NCI-H2227 (cell line): Measurements from ENCODE around the gene CDK3.

ENCODE experiments used
- DNase-seq: peaks from one replicate; lab custom pipeline; 2025; ENCODE audit not compliant: unreplicated experiment; lab: John Stamatoyannopoulos, UW

The CDK3 gene

DNA sequence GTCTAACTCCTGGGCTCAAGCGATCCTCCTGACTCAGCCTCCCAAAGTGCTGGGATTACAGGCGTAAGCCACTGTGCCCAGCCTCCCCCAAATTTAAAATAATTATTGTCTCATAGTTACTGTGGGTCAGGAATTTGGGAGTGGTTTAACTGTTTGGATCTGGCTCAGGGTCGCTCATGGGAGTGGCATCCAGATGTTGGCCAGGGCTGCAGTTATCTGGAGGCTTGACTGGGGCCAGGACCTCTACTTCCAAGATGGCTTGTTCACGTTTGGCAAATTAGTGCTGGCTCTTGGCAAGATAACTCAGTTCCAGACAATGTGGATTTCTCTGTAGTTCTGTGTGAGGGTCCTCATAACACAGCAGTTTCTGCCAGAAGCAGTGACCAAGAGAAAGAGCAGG, 13.6 kb upstream of the CDK3 start:
- no peak for DNase-seq

DNA sequence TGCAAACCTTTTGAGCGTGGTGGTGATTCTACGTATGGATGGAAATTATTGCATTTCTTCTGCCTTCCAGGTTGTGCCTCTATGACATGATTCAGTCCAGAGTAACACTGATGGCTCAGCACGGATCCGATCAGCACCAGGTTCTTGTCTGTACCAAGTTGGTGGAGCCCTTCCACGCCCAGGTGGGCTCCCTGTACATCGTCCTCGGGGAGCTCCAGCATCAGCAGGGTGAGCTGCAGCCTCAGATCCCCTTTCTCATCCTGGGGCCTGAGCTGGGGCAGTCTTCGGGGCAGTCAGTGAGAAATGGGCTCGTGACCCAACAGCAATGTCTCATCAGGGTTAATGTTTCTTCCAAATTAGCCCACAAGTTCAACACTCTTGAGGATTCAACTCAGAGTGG, 9.3 kb upstream of the CDK3 start:
- DNase-seq = no peak

DNA sequence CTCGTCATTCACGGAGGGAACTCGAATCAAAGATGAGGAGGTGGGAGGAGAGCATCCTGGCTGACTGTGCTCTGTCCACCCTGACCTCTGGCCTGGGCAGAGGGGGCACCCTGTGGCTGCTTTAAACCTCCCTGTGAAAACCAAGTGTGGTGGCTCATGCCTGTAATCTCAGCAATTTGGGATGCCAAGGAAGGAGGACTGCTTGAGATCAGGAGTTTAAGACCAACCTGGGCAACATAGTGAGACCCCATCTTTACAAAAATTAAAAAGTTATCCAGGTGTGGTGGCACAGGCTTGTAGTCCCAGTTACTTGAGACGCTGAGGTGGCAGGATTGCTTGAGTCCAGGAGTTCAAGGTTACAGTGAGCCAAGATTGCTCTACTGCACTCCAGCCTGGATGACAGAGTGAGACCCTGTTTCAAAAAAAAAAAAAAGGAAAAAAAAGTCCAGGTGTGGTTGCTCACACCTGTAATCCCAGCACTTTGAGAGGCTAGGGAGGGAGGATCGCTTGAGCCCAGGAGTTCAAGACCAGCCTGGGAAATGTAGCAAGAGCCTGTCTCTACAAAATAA, 5.8 kb upstream of the CDK3 start:
- no peak for DNase-seq

DNA sequence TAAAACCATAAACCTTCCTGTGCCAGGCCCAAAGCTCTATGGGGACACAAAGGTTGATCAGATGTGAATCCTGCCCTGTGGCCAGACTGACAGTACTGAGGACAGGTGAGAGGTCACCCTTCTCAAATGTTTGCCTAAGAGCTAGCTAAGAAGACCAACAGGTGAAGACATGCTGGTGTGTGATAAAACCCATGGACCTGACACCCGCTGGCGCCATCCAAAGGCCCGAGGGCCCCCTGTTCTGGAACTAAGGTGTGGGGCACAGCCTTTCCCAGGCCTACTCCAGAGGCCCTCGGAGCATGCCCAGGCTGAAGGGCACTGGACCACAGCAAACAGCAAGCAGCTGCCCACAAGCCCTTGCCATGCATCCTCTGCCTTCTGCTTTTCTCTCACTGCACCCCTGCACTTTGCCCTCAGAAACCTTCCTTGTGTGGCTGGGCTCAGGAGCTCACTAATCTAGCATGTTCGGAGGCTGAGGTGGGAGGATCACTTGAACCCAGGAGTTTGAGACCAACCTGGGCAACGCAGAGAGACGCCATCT, 5.2 kb upstream of the CDK3 start:
- no peak for DNase-seq

DNA sequence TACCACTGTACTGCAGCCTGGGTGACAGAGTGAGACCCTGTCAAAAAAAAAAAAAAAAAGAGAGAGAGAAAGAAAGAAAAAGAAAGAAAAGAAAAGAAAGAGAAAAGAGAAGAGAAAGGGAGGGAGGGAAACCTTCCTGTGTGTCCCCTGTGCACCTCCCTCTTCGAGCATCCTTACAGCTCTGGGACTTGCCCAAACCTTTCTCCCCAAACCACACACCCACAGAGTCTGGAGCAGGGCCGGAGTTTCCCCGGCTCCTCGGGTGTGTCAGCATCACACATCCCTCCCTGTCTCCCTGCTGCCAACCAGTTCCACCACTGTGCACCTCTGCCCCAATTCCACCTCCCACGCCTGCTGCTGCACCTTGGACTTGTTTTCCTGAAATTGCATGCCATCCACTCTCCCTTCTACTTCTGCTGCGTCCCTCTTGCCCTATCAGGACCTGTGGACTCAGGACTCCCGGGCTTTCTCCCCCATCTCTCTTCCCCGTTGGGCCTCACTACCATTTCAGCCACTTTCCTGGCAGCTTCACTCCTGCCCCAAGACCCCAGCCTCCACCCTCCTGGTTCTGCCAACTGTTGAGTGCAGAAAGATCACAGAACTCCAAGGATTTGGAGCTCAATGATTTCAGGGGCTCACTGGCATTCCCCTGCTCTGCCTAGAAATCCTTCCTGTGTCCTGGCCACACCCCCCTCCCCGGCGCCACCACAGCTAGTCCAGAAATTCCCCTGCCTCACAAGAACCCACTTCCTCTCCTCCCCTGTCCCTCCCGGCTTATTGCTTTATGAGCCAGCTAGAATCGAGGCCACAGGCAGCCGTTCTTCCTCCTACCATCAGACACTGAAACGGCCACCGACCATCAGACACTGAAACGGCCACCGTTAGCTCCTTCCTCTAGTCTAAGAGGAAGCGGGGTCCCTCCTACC, 3.7 kb upstream of the CDK3 start:
- DNase-seq = no peak

DNA sequence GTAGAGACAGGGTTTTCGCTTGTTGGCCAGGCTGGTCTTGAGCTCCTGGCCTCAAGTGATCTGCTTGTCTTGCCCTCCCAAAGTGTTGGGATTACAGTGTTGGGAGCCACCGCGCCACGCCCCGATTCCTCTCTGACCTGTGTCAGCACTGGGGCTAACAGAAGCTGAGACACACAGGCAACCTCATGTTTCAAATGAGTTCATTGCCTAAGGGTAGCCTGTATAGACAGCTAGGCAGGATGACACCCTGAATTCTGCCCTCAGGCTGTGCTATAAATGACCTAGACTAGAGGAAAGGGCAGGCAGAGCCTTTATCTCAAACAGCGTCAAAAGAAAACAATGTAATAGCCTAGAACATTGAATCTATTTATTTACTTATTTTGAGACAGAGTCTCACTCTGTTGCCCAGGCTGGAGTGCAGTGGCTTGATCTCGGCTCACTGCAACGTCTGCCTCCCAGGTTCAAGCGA, 2.3 kb upstream of the CDK3 start:
- DNase-seq = no peak

DNA sequence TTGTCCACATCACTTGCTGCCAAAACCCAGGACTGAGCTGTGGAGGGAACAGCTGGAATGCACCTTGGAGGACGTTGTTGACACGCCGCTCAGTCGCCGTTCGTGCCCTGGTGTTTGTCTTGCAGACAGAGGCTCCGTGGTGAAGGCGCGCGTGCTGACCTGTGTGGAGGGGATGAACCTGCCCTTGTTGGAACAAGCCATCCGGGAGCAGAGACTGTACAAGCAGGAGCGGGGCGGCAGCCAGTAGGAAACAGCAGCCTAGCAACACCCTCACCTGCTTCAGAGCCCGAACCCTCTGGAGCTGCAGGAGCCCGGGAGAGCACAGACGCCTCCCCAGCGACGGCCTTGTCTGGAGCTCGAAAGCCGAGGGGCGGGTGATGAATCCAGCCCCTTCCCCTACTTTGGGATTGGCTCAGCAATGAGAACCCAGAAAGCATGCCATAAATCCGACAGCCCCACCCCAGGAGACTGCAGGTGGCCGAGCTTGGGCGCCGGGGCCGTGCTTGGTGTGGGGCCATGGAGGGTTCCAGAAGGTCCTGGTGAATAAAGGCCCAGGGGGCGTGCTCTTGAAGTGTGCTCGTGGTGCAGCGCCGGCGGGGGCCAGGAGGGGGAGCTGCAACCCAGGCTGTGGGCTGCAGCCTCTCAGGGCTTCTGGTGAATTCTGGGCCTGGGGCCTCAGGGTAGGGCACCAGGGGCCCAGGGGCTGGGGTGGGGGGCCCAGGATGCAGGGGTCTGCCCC, 470 bp upstream of the CDK3 start:
- peak; percentile 61 for DNase-seq

DNA sequence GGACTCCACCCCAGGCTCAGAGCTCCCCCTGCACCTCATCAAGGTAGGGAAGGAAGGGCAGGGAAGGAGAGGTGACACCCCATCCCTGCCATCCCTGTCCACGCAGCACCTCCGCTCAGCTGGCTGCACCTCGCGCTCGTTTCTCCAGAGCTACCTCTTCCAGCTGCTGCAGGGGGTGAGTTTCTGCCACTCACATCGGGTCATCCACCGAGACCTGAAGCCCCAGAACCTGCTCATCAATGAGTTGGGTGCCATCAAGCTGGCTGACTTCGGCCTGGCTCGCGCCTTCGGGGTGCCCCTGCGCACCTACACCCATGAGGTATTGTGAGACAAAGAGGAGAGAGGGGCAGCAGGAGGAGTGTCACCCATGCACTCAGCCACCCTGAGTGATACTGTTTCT, 1.4 kb downstream of the CDK3 start:
- no peak for DNase-seq

DNA sequence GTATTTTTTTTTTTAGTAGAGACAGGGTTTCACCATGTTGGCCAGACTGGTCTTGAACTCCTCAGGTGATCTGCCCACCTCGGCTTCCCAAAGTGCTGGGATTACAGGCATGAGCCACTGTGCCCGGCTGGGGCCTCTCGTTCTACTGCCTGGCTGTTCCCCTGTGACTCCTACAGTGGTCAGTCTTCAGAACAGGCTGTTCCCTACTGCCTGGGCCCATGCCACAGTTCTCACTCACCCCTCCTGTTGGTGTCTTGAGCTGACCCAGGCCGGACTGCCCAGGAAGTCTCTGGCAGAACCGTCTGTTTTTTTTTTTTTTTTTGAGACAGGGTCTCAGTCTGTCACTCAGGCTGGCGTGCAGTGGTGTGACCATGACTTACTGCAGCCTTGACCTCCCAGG, 3.3 kb downstream of the CDK3 start:
- DNase-seq = no peak

DNA sequence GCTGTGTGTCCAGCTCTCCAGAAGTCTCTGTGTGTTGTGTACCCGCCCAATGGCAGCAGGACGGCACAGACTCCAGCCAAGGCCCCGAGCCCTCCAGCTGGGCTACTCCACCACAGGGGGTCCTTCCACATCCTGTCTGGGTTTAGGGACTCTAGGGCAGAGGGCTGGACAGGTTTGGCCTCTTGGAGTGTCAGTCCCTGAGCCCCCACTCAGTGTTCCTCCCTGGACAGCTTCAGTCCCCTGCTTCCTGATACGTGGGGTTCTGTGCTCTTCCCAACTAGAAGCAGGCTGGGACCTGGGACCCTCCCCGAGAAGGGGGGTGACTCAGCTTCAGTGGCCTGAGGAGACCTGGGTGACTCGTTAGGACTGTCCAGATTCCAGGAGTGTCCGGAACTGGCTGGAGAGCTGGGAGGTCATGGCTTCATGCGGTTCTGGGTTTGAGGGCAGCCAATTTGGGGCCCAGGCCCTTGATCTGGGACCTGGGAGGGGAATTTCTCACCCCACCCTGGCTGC, 4.2 kb downstream of the CDK3 start:
- no peak for DNase-seq

DNA sequence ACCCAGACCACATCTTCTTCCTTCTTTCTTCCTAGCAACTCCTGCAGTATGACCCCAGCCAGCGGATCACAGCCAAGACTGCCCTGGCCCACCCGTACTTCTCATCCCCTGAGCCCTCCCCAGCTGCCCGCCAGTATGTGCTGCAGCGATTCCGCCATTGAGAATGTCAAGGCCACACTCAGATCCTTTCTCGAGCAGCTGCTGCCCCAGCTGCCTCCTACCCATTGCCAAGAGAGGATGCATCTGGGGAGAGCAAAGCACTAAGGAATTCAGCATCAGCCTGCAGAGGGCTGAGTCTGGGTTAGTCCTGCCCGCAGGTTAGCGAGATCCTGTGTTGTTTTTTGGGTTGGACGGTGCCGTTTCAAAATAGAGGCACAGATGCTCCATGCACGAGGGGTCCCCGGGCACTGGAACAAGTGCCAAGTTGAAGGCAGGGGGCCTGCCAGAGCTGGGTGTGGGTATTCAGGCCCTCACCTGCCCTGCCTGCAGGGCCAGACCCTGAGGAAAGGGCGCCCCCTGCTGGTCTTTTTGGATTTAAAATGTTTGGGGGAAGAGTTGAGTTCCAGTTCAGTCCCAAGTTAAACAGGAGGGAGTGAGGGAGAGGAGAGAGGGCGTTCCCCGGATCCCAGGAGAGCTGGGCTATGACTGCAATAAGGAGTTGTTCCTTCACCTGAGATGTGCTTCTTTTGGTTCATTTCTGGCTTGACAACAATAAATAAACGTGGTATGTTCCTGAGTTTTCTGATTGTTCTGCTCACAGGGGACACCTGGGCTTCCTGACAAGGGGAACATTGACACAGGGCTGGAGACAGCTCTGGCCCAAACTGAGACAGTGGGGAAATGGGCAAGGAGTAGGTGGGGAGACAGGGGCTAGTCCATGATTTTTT, 4.9 kb downstream of the CDK3 start:
- DNase-seq = peak; percentile 64

DNA sequence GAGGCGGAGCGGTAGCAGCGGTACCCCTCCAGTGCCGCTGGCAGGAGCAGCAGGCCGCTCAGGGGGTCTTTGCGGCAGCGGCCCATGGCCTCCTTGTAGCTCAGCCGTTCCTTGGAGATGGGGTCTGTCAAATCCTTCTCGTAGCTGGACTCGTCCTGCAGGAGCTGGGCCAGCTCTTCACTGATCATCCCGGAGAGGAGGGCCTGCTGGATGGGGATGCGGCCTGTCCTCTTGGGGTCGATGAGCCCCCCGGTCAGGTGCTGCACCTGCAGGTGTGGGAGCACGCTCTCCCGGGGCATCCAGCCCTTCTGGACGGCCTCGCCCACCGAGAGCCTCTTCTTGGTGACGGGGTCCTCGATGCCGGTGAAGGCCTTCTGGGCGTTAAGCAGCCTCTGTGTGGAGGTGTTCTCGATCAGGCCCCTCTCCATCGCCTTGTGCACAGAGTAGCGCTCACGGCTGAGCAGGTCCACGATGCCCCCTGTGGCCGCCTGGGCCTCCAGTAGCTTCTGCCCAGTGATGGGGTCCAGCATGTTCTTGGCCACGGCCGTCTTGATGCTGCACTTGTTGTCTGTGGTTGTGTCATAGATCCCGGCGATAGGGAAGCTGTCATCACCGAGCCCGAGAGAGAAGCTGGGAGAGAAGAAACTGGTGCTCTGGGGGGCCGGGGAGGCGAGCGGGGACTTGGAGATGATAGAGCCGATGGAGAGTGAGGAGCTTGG, 6.6 kb downstream of the CDK3 start:
- no peak for DNase-seq

DNA sequence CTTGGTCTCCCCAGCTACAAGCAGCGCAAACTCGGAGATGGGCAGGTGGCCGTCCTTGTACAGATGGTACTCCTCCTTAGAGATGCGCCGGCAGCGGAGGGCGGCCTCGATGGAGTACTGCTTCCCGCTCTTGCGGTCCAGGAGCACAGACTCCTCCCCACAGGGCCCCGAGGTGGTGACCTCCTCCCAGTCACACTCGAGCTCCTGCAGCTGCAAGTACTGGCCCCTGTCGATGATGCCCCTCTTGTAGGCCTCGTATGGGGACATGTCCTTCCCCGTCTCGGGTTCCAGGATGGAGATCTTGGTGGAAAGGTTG, 7.2 kb downstream of the CDK3 start:
- DNase-seq = no peak

DNA sequence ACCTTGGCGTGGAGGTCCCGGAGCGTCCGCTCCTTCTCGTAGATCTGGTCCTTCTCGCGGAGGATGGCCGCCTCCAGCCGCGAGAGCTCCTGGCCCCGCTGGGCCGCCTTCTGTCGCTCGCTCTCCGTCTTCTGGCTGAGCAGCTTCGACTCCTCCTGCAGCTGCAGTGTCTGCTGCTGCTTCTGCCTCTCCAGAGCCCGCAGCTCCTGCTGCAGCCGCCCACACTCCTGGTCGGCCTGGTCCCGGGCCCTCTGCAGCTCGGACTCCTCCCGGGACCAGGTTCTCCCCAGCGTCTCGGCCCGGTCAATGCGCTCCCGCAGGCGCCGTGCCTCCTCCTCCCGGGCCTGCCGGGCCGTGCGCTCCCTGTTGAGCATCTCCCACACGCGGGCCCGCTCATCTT, 7.6 kb downstream of the CDK3 start:
- DNase-seq = no peak

DNA sequence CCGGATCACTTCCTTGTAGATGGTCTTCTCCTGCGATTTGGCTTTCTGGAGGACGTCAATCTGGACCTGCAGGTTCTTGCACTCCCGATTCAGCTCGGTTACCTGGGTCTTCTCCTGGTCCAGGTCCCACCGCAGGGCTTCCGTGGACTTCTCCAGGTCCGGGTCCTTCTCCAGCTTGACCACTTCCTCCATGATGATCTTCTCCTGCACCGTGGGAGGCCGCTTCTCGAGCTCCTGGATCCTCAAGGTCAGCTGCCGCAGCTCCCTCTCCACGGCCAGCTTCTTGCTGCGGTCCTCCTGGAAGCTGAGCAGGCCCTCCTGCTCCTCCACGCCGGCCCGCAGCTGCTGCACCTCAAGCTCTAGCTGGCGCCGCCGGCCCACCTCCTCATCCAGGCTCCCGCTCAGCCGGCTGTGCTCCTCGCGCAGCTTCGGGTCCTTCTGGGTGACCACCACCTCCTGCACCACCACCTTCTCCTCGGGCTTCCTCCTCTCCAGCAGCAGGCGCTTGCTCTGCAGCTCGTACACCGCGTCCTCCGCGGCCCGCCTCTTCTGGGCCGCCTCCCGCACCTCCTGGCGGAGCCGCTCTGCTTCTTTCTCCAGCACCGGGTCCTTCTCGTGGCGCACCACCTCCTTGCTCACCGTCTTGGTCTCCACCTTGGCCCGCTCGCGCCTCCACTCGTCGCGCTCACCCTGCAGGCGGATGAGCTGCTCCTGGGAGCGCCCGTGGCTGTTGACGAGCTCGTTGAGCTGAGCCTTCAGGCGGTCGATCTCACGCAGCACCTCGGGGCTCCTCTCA, 8.2 kb downstream of the CDK3 start:
- DNase-seq = no peak

DNA sequence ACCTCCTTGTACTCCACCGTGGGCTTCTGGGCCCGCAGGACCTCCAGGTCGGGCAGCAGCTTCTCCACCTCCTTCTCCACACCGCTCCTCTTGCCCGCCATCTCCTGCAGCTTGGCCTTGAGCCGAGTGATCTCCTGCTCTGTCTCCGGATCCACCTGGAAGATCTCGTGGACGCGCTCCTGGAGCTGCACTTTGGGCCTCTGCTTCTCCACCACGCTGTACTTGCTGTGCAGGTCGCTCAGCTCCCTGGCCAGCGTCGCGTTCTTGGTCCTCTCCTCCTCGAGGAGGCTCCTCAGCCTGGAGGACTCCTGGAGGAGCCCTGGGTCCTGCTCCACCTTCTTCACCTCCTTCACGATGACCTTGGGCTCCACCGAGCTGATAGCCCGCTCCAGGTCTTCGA, 8.8 kb downstream of the CDK3 start:
- DNase-seq = no peak

DNA sequence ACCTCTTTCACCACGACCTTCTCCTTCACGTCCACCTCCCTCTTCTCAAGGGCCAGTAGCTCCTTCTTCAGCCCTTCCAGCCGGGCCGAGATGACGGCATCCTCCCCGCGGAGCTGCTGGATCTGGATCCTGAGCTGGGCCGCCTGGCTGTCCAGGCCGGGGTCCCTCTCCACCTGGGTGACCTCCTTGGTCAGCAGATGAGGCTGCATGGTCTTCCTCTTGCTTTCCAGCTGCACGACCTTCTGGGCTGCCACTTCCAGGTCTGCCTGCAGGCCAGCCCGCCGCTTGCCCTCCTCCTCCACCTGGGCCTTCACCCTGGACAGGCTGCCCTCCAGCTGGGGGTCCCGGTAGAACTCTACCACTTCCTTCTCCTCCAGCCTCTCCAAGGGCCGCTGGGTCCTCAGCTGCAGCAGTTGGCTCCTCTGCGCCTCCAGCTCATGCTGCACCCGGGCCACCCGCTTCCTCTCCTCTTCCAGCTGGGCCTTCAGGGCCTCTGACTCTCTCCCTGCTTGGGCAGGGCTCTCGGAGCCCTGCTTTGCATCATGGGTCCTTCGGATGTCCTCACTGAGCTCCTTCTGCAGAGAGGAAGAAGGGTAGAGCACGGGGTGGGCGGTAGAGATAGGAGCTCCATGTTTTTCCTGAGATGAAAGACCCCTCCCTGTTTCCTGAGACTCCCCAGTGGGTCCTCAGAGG, 9.5 kb downstream of the CDK3 start:
- no peak for DNase-seq

DNA sequence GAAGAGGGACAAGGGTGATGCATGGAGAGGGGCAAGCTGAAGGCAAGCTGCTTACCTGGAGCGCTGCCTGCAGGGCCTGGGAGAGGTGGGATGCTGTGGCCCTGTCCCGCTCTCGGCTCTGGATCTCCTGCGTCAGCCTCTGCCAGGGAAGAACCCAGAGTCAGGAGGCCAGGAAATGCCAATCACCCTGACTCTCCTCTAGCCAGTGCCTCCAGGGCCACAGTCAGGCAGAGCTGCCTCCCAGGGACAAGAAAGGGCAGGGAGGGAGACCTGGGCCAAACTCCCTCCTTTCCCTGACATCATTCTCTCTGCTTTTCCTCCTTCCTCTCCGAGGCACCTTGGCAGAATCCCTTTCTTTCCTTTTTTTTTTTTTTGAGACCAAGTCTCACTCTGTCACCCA, 11.3 kb downstream of the CDK3 start:
- DNase-seq = no peak
